GM19395 (cell line): ENCODE measurements around the gene TNFRSF17.
A peak's percentile ranks its signal among the peaks of the same experiment; 100 is the strongest.
"Not testable (repeated sequence)": the region's sequence is repeated elsewhere in the genome, so short reads cannot be mapped to it uniquely, and the experiment has no call there.

ENCODE experiments used
- ATAC-seq: cut with Tn5 transposase; IDR thresholded peaks from one replicate; pipeline ENCODE4 v1.9.1; 2021; ENCODE audit warnings: mild to moderate bottlenecking, moderate library complexity; ENCODE audit not compliant: unreplicated experiment

The TNFRSF17 gene

DNA sequence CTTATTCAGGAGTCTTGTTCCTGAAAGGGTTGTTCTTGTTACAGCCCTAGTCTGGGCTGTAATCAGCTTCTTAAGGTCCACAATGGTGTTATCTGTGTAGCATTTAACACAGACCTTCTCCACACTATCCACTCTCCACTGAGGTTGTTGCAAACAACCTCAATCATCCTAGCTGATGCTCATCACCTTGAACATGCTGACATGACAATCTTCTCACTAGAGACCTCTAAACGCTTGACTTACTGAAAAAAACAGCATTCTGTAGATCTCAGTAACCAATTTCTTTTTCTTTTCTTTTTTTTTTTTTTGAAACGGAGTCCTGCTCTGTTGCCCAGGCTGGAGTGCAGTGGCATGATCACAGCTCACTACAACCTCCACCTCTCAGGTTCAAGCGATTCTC is 3.6 kb downstream of the TNFRSF17 start:
- ATAC-seq = no peak

DNA sequence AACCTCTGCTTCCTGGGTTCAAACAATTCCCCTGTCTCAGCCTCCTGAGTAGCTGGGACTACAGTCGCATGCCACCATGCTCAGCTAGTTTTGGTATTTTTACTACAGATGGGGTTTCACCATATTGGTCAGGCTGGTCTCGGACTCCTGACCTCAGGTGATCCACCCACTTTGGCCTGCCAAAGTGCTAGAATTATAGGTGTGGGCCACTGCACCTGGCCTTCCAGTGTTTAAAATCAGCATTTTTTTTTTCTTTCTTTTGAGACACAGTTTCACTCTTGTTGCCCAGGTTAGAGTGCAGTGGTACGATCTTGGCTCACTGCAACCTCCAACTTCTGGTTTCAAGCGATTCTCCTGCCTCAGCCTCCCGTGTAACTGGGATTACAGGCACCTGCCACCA is 5.3 kb downstream of the TNFRSF17 start:
- ATAC-seq = not testable (repeated sequence)

DNA sequence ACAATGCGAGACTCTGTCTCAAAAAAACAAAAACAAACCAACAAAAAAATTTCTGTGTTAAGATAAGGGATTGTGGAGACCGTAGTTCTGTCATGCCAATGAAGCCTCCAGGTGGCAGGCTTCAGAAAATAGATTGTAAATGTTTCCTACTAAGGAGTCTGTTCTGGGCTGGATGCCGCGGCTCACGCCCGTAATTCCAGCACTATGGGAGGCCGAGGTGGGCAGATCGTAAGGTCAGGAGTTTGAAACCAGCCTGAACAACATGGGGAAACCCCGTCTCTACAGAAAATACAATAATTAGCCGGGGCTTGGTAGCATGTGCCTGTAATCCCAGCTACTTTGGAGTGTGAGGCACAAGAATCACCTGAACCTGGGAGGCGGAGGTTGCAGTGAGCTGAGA is 7.1 kb downstream of the TNFRSF17 start:
- no peak for ATAC-seq

DNA sequence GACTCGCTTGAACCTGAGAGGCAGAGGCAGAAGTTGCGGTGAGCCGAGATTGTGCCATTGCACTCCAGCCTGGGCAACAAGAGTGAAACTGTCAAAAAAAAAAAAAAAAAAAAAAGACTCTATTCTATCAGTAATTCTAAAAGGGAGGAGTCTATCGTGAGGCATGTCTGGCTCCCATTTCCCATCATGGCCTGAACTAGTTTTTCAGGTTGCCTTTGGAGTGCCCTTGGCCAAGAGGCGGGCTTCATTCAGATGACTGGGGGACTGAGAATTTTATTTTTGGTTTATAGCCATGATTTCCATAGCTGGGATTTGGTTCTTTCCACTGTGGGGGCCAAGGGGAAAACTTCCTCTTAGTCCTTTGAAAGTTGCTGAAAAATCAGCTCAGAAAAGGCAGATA is 8.1 kb downstream of the TNFRSF17 start:
- ATAC-seq = no peak

DNA sequence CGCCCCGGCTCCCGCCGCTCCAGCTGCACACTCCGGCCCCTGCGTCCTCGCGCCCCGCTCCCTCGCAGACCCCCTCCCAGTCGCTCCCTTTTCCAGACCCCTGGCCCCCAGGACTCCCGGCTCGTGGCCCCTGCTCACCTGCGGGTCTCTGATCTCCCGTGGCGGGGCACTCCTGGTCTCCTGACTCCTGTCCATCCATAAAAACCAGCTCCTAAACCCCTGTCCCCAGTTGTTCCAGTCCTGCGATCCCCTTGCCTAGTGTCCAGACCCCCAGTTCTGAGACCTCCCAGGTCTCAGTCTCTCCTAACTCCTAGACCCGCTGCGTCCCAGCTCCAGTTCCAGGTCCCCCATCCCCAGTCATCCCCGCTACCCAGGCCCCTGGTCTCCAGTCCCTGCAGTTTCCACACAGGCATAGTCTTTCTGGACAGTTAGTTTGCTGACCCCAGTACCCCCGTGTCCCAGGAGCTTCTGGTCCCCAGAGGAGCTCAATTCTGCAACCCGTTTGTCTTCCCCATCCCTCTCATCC is 11.9 kb downstream of the TNFRSF17 start:
- ATAC-seq = no peak

DNA sequence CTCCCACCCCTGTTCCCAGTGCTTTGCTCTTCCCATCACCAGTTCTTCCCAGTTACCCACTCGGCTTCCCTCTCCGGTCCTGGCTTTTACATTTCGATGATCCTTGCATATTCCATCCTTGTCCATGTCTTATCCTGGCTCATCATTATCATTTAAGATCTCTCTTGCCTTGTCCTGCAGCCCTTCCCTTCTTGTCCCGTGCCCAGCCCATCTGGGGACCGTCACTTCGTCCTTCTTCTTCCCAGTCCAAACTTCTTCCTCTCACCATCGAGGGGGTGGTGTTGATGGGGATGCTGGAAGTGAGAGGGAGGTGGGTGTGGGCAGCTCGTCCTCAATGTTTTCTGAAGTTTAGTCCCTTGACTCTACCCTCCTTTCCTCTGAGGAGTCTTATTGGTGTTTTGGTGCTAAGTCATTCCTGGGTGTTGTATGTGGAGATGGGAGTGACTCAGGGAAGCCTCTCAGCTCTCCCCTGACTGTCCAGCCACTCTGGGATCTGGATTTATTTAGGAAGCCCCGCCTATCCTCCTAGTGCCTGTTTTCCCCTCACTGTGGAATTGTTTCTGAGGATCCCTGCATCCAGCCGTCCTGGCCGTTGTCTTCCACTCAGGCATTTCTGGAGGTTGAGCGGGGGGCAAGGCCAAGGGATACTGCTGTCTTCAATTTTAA is 12.5 kb downstream of the TNFRSF17 start:
- ATAC-seq = no peak

DNA sequence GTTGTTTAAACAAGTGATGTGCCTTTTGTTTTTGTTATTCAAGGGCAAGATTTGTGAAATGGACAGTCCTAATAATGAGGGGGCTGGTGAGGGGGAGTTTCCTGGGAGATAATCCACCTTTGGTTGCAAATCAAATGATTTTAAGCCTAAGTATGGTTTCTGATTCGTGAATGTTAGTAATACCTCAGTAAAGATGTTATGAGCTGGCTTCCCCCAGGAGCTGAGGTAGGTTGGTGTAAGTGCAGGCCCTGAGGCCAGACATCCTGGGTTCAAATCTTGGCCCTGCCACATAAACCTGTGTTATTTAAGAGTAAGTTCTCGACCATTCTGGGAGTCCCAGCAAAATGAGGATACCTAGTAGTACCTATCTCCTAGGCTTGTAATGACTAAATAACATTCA is 13.1 kb downstream of the TNFRSF17 start:
- ATAC-seq = no peak

DNA sequence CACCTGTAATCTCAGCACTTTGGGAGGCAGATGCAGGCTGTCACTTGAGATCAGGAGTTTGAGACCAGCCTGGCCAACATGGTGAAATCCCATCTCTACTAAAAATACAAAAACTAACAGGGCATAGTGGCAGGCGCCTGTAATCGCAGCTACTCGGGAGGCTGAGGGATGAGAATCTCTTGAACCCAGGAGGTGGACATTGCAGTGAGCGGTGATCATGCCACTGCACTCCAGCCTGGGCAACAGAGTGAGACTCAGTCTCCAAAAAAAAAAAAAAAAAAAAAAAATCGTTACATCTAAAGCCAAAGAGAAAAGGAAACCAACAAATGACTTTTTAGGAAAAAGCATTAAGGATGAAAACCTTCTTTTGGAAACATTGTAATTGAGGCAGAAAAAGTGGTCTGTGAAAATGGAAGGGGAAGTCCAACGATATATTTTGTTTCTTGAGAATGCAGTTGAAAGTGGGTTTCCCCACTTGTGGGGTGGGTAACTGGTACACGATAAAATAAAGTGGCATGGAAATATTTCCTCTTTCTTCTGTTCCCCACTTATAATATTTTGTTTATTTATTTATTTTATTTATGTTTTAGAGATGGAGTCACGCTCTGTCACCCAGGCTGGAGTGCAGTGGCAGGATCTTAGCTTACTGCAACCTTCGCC is 14.1 kb downstream of the TNFRSF17 start:
- no peak for ATAC-seq

DNA sequence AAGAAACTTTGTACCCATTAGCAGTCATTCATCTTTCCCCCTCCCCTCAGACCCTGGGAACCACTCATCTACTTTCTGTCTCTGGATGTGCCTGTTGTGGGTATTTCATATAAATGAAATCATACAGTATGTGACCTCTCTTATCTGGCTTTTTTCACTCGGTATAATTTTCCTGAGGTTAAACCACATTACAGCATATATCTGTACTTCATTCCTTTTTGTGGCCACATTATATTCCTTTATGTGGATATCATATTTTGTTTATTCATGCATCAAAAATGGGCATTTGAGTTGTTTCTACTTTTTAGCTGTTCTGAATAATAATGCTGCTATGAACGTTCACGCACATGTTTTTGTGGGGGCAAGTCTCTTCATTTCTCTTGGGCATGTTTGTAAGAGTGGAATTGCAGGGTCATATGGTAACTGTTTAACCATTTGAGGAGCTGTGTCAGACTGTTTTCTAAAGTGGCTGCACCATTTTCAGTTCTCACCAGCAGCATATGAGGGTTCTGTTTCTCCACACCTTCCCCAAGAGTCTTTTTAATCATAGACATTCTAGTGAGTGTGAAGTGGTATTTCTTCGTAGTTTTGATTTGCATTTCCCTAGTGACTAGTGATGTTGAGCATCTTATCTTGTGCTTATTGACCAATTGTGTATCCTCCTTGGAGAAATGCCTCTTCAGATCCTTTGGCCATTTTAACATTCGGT is 15.3 kb downstream of the TNFRSF17 start:
- peak; percentile 55 for ATAC-seq

DNA sequence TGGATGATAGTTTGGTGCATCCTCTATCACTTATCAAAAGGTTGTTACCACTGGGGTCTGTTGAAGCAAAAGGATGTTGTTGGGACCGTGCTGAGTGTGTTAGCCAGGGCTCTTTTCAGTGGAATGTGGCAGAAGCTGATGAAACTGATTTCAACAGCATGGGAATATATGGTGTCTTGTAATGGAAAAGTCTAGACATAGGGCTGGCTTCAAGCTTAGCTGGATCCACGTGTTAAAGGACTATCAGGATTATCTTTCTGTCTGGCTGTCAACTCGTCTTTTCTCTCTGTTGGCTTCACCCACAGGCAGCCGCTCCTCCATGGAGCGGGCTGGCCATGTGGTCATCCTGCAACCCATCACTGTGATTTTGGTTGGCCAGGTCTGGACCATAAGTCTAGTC is 20.2 kb downstream of the TNFRSF17 start:
- ATAC-seq = no peak

DNA sequence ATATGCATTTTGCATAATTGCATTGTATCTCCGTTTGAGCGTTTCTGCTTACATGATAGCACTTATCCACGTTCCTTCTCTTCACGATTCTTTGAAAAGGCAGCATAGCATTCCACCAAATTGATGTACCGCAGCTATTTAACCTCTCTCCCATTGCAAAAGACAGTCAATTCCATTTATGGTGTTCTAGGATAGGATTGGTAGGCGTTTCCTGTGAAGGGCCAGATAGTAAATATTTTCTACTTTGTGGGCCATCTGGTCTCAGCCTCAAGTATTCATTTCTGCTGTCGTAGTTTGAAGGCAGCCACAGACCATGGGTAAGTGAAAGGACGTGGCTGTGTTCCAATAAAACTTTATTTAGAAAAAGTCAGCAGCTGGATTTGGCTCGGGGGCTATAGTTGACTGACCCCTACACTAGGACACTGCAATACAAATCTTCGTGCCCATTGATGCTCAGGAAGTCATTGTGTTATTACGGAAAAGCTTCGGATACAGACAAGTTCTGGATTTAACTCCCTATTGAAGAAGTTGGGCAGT is 21.6 kb downstream of the TNFRSF17 start:
- no peak for ATAC-seq

DNA sequence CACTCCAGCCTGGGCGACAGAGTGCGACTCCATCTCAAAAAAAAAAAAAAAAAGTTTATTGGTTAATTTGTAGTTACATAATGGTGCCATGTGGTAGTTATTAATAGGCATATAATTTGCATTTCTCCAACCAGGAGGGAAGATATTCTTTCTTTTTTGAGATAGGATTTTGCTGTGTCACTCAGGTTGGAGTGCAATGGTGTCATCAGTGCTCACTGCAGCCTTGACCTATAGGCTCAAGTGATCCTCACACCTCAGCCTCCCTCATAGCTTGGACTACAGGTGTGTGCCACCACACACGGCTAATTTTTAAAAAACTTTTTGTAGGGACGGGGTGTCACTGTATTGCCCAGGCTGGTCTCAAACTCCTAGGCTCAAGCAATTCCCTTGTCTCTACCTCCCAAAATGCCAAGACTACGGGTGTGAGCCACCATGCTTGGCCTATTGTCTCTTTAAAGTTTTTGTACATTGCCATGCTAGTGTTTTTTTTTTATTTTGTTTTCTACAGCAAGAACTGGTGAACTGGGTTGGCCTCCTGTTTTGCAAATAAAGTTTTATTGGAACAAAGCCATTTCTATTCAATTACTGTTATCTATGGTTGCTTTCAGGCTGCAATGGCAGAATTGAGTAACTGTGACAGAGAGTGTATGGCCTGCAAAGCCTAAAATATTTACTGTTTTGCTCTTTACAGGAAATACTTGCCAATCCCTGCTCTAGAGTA is 23.4 kb downstream of the TNFRSF17 start:
- ATAC-seq = no peak

DNA sequence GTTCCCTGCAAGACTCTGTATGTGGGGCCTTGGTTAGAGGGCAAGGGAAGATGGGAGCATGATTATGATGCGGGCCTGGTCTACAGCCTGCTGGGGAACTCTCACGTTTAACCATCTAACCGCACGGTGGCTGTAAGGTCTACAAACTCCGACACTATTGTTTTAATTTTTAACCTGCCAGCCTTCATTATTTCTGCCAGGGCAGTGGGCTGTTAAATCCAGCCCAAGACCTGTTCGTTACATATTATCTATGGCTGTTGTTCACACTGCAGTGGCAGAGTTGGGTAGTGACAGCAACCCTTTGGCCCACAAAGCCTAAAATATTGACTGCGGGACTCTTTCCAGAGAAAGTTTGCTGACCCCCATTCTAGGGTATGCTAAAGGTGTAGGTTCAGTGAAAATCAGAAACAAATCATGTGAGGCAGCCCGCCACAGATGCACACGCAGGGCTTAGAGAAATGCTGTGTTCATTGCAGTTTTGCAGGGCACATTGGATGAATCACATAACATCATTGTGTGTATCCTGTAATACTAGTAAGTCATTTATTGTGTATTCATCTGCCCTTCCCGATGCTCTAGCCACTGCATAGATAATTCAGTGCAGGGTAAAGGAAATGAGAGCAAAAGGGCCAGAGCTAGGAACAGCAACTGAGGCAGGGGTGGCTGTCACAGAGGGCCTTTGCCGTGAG is 25.8 kb downstream of the TNFRSF17 start:
- ATAC-seq = no peak

DNA sequence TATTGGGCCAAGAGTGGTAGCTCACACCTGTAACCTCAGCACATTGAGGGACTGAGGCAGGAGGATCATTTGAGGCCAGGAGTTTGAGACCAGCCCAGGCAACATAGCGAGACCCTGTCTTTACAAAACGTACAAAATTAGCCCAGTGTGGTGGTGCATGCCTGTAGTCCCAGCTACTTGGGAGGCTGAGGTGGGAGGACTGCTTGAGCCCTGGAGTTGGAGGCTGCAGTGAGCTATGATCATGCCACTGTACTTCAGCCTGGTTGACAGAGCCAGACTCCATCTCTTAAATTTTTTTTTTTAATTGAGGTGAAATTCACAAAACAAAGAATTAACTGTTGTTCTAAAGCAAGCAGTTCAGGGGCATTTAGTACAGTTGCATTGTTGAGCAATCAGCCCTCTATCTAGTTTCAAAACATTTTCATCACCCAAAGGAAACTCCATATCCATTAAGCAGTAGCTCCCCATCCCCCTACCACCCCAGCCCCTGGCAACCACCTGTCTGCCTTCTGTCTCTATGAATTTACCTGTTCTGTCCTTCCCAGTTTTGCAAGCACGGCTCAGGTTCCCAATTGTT is 27.1 kb downstream of the TNFRSF17 start:
- no peak for ATAC-seq

DNA sequence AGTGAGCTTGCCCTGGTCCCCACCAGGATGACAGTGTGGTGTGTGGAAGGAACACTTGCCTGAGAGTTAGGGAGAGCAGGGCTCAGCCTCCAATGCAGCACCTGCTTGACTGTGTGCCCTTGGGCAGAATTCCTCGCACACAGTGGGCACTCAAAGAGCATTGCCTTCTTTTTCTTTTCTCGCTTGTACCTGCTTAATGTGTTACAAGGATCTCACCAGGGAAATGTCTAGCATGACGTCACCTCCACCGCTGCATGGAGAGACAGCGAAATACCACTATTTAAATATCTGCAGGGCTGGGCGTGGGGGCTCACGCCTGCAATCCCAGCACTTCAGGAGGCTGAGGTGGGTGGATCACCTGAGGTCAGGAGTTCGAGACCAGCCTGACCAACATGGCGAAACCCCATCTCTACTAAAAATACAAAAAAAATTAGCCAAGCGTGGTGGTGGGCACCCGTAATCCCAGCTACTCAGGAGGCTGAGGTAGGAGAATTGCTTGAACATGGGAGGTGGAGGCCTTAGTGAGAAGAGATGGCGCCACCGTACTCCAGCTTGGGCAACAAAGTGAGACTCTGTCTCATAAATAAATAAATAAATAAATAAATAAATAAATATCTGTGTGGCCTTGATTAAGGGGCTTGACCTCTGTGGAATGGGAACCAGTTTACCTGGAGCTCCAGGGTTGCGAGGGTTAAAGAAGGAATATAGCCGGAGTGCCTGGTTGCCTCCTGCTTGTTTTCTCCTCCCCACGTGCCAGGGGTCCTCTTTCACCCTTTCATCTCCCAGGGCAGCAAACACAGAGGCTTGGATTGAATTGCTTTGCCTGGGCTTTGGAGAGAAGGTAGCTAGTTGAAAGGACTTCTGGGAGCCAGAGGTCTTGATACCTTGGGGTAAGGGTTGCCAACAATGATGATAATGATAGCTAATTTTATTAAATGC is 27.8 kb downstream of the TNFRSF17 start:
- ATAC-seq = no peak

DNA sequence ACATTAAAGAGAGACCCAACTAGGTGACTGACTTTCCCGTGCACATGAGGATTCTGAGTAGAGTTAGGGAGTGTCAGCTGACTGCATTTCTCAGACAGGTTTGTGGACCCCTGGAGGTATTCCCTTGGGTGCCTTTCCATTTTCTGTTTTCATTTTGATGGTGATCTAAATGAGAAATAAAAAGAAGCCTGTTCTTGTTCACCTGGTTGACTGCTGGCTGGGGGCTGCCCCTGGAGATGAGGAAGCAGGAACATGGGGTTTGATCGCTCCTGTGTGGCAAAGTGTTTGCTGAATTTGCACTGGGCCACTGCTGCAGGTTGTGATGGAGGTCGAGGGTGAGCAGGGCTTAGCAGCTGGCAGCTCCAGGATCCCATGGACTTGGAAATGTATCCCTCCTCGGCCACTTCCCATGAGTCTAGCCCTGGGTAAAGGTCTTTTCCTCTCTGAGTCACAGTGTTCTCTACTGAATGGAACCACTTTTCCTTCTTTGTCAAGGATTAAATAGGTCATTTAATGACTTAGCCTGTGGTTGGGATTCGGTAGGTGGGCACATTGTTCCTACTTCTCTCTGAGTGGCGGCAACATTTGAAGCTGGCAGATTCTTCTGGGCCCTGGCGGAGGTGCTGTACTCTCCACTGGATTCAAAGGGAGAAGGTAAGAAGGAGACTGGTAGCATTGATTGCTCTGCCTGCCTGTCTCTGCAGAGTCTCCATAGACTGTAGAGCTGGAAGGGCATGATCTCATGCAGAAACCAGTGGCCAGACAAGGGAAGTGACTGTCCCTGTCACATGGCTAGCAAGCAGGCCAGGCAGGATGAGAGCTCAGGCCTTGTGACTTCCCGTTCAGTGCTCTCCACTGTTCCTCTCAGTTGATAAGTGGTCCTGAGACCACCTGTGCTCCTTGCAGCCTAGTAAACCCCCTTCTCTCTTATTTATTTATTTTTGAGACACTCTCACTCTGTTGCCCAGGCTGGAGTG is 29.4 kb downstream of the TNFRSF17 start:
- ATAC-seq = no peak

DNA sequence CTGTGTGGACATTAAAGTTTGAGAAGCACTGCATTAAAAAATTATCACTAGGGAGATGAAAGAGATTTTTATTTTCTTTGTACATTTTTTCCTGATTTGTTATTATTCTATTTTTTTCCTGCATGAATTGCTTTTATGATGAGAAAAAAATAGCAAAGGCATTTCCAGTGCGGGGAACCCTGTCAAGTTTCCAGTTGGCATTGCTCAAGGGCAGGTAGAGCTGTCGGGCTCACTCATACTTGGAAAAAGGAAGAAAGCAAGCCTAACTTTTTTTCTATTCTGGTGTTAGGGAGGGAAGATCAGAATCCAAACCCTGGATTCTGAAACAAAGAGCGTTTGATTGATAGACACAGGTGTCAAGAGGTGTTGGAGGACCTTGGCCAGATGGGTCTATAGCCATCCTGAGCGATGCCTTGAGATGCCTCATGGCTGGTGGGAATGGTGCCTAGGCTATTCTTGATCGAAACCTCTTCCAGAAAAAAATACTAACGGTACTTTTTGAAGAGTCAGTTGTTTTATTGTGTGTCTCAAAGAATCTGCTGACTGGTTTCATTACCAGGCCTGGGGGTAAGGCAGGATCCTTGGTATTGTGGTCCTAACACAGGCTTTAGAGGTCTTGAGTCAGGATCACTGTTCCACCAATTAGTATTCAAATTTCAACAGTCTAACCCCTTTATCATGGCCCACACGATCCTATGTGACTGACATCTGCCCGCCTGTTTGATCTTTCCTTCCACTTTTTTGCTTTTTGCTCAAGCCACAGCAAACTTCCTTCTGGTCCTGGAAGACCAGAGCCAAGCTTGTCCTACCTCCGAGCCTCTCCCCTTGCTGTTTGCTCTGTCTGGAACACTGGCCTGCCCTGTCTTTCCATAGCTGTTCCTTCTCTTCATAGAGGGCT is 31.7 kb downstream of the TNFRSF17 start:
- no peak for ATAC-seq
